GM21737 (cell line): ENCODE results near the gene RESP18.

Experiments used
- ATAC-seq: cut with Tn5 transposase; IDR thresholded peaks from one replicate; pipeline ENCODE4 v1.9.1; 2021; ENCODE audit warnings: mild to moderate bottlenecking, moderate library complexity; ENCODE audit not compliant: unreplicated experiment

RESP18 gene

GRCh38 chr2:219278655-219279150 lies 53.8 kb downstream of the RESP18 start:
- ATAC-seq = no peak

- no peak for ATAC-seq
These were observed 54.6 kb downstream of the RESP18 start for GRCh38 chr2:219277703-219278654.
